VCaP (cell line): ENCODE measurements around the gene MC5R.

Experiments
- H3K27ac ChIP-seq: fragments of 450-650 bp; 2 replicates; pipeline ENCODE4 v1.5.1; 2017
- CTCF ChIP-seq: fragments of 450-650 bp; conservative IDR thresholded peaks from 2 replicates; pipeline ENCODE4 v1.5.1; 2017; ENCODE audit warnings: mild to moderate bottlenecking, moderate library complexity

Gene MC5R

DNA sequence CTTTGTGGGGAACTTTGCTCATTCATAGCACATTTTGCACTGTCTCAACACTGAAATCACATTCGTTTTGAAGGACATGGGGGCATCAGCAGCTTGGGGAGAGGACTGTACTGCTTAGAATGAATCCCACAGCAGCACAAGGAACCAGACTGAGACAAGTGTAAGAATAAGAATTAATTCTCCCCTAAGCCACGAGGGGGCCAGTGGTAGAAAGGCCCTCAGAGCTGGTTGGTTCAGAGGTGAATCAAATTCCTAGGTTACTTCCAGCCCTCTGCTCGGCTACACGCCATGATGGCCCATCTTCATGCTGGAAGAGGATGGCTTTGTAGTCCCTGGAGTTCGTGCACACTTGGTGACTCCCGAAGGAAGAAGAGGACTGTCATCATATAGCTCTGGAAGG, 12.0 kb upstream of the MC5R start:
- peak; percentile 50 for TF ChIP-seq CTCF
- no peak overlapping the region for H3K27ac ChIP-seq

DNA sequence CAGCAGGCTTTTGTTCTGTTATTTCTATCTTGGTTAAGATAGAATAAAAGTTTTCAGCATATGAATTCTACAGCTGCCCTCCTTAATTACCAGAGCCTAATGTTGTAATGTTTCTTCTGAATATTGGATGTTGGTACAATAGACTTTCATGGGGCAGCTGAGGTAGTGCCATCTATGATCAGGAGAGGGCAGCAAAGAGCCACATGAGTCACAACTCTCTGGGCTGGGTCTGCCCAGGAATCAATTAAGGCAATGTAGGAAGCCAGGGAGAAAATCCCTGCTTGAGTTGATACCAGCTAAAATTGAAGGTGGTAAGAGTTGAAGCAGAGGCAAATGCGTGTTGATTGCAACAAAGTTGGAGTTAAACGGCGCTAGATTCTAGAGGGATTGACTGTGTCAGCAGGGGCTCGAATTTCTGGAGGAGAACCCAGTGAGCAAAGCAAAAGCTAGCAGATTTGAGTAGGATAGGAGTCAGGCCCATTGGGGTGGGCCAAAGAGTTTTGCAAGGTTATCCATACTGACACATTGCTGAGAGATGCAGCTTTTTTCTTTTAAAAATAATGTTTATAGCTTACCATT, 10.6 kb upstream of the MC5R start:
- no peak overlapping the region for H3K27ac ChIP-seq
- peak; percentile 93 for TF ChIP-seq CTCF

GRCh38 chr18:13826209-13826608, 2.3 kb downstream of the MC5R start:
- TF ChIP-seq CTCF: no peak
- peak overlapping the region; percentile 37; the same call in 1 of the 2 replicates for H3K27ac ChIP-seq

DNA sequence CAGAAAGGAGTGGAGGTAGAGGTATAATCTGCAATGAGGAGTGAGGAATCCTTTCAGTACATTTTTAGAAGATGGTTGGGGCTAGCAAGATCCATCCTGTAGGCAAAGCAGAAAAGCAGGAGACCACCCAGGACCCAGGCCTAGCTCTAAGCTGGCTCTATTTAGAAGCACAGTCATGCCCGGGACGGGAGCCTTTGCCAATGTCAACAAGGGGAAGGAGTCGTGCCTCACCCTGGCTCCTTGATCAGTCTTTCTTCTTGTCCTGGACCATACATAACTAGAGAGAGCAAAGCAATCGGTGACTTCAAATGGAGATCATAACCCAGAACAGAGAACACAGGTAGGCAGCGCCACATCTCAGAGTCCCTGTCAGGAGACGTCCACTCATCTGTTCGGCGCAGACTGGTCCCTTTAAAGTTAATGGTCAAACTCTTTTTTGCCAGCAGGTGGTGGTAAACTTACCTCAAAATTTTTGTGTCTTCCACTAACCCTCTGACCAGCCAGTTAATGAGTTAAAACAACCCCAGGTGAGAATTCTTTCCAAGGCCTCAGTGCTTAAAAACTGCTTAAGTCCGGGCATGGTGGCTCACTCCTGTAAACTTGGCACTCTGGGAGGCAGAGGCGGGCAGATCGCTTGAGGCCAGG, 8.0 kb downstream of the MC5R start:
- TF ChIP-seq CTCF: peak; percentile 65
- no peak overlapping the region for H3K27ac ChIP-seq

GRCh38 chr18:13834496-13835015, 10.6 kb downstream of the MC5R start:
- H3K27ac ChIP-seq: no peak overlapping the region
- no peak for TF ChIP-seq CTCF

GRCh38 chr18:13835202-13835601, 11.3 kb downstream of the MC5R start:
- no peak overlapping the region for H3K27ac ChIP-seq

GRCh38 chr18:13836559-13836958, 12.6 kb downstream of the MC5R start:
- TF ChIP-seq CTCF: no peak
- no peak overlapping the region for H3K27ac ChIP-seq

More at GRCh38 chr18:13835202-13835601, 11.3 kb downstream of the MC5R start:
- TF ChIP-seq CTCF: no peak
